Upper lobe of left lung (tissue), 6 donors: ENCODE results near the gene CHRNE. TPM values are rescaled to one million over a fixed set of nuclear protein-coding genes. Genes with fewer than 3 reads are reported as not detected.

Source experiments
- ATAC-seq, 2 donors: fragments of 200-7000 bp; cut with Tn5 transposase; one replicate each; pipeline ENCODE4 v1.9.1; 2022; ENCODE audit warnings: mild to moderate bottlenecking in 2 of 2, moderate library complexity in 2 of 2; ENCODE audit not compliant: low FRiP score in 2 of 2
- DNase-seq, 2 donors: peaks; one replicate each; pipeline ENCODE4 v3.0.0-alpha.2; 2019 to 2020
- H3K27ac ChIP-seq, 4 donors: fragments of 200-600 bp; sonication (generic); one replicate each; pipeline ENCODE4 v1.5.1; 2016 to 2019
- H3K27me3 ChIP-seq, 4 donors: fragments of 200-600 bp; sonication (generic); one replicate each; pipeline ENCODE4 v1.5.1; 2017 to 2019
- H3K36me3 ChIP-seq, 4 donors: fragments of 200-600 bp; sonication (generic); one replicate each; pipeline ENCODE4 v1.5.1; 2016 to 2019
- H3K4me1 ChIP-seq, 4 donors: fragments of 200-600 bp; sonication (generic); one replicate each; pipeline ENCODE4 v1.5.1; 2018 to 2019
- H3K4me3 ChIP-seq, 4 donors: fragments of 200-600 bp; sonication (generic); one replicate each; pipeline ENCODE4 v1.5.1; 2017 to 2019; ENCODE audit warnings: mild to moderate bottlenecking in 2 of 4, moderate library complexity in 1 of 4
- H3K9me3 ChIP-seq, 4 donors: fragments of 200-600 bp; sonication (generic); one replicate each; pipeline ENCODE4 v1.5.1; 2018 to 2019
- EP300 ChIP-seq, 4 donors: sonication (generic); formaldehyde crosslinking; IDR thresholded peaks; one replicate each; pipeline ENCODE4 v1.5.1; 2017; ENCODE audit warnings: antibody characterized with exemption in 4 of 4, control low read depth in 2 of 4
- POLR2A ChIP-seq, 4 donors: fragments of 450-650 bp; IDR thresholded peaks; one replicate each; pipeline ENCODE4 v1.5.1; 2016 to 2017; ENCODE audit warnings: antibody characterized with exemption in 4 of 4, mild to moderate bottlenecking in 2 of 4
- POLR2AphosphoS5 ChIP-seq, 2 donors: sonication (generic); formaldehyde crosslinking; IDR thresholded peaks; one replicate each; pipeline ENCODE4 v1.5.1; 2017; ENCODE audit warnings: antibody characterized with exemption in 2 of 2
- WGBS, 2 donors: methylation state at CpG; one replicate each; pipeline ENCODE4 v1.1.5; 2017 to 2018; 5-methylcytosine and 5-hydroxymethylcytosine counted together
- total RNA-seq, 6 donors: library from RNA; depleted of rRNA in 4 of 6; stranded (reverse); fragments of >200 nt in 4 of 6; gene quantifications; one replicate each; pipeline versions ENCODE4 v1.1.0 to v1.2.1, GENCODE V29; 2016 to 2021
- TF ChIP-seq, protein P1 (sequence below), 6 experiments: fragments of 450-650 bp in 4 of 6; fragments of 200-600 bp in 2 of 6; sonication (generic) in 2 of 6; IDR thresholded peaks; one replicate each; pipeline ENCODE4 v1.5.1; 2016 to 2019; ENCODE audit warnings: antibody characterized with exemption in 6 of 6
- donor health status: DM: no; HTN: no; CAD: no; lungs with moderate emphysema.
- donor health status: DM: no; HTN: yes; CAD: no; lungs with severe emphysema.

The CHRNE gene
- total RNA-seq, 6 donors from 2014 or later = 0.61 to 1.7 (median 1.2) TPM; not detected in 2

DNA sequence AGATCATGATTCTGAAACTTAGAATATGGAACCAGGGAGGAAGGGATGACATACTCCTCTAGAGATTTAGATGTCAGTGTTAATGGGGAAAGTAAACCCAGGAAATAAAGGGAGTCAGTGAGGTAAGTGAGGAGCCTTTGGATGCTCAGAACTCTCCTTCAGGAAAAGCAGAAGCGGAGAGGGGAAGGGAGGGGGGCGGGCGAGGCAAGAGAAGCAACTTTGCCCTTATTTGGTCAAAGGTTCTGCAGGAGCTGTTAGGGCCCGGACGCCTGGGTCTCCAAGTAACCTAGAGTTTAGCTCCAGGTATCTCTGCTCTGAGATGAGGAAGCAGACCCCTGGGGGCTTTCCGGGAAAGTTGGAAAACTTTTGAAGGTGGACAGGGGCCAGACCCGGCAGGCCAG, 44.1 kb upstream of the CHRNE start:
- peak overlapping the region; percentile 95 to 100 (median 97) for H3K4me3 ChIP-seq
- TF ChIP-seq POLR2A (IDR thresholded peaks at IDR 0.05) = no peak
- TF ChIP-seq POLR2AphosphoS5 (IDR thresholded peaks at IDR 0.05) = no peak
- TF ChIP-seq, protein P1, sequence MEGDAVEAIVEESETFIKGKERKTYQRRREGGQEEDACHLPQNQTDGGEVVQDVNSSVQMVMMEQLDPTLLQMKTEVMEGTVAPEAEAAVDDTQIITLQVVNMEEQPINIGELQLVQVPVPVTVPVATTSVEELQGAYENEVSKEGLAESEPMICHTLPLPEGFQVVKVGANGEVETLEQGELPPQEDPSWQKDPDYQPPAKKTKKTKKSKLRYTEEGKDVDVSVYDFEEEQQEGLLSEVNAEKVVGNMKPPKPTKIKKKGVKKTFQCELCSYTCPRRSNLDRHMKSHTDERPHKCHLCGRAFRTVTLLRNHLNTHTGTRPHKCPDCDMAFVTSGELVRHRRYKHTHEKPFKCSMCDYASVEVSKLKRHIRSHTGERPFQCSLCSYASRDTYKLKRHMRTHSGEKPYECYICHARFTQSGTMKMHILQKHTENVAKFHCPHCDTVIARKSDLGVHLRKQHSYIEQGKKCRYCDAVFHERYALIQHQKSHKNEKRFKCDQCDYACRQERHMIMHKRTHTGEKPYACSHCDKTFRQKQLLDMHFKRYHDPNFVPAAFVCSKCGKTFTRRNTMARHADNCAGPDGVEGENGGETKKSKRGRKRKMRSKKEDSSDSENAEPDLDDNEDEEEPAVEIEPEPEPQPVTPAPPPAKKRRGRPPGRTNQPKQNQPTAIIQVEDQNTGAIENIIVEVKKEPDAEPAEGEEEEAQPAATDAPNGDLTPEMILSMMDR (IDR thresholded peaks at IDR 0.05) = no peak
- no peak for TF ChIP-seq EP300 (IDR thresholded peaks at IDR 0.05)
- H3K36me3 ChIP-seq = peaks cover 10 to 45% (median 39%) of the 10 kb centered on the region in 4 donors
- DNase-seq = no peak
- 0 to 3% methylated on average over 7 of the region's 7 CpGs for whole genome bisulfite sequencing, 2 donors
- H3K4me1 ChIP-seq = peaks cover 48 to 71% (median 60%) of the 10 kb centered on the region in 4 donors
- peak overlapping the region; percentile 97 to 100 (median 98) for H3K27ac ChIP-seq
- ATAC-seq = no peak
- H3K27me3 ChIP-seq = no peaks in the 10 kb centered on the region
- H3K9me3 ChIP-seq = no peaks in the 10 kb centered on the region

DNA sequence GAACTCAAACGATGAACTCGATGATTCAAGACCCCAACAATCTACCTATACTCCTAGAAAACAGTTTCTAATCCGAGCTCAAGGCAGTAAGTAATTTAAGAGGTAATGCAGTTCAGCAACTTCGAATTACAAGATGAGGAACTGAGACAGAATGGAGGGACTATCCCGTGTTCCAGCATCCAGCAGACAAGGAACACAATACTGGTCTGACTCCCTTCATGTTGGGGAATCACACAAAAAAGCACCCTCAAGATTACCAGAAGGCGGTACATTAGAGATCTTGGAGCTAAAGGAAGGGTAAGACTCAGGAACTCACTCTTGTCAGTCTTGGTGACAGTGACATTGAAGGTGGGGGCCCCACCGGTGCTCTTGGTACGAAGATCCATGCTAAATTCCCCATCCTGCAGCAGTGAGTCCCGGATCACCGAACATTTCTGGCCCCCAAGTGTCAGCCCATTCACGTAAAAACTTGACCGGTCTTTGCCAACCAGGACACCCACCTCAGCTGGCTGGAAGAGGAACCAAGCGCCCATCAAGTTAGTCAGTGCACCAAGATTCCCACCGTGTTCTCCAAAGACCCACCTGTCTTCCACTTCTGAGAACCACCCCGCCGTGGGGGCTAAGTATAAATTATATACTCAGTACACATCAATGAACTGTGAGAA, 43.5 kb upstream of the CHRNE start:
- Histone ChIP-seq H3K4me1 (peaks cover 54 to 77% (median 65%) of the 10 kb centered on the region in 4 donors), H3K27ac (peak overlapping the region; percentile 97 to 100 (median 98))
- ATAC-seq = no peak

DNA sequence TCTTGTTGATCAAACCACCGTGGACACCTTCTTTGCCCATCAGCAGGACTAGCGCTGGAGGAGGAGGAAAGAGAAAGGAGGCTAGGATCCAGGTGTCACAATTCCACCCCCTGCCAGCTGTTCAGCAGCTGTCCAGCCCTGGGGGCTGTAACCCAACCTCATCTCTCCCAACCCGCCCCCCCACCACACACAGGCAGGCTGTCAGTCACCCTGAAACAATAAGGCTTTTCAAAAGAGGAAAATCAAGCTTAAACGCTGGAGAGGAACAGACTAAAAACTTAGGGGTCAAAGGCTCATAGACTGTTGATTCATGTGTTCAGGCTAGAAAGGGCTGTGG, 43.0 kb upstream of the CHRNE start:
- Histone ChIP-seq H3K27ac (peak overlapping the region; percentile 97 to 100 (median 98)), H3K9me3 (no peaks in the 10 kb centered on the region), H3K4me3 (peak overlapping the region in 3 of 4 donors; percentile 95 to 100 (median 98)), H3K27me3 (no peaks in the 10 kb centered on the region), H3K36me3 (peaks cover 10 to 48% (median 42%) of the 10 kb centered on the region in 4 donors), H3K4me1 (peaks cover 57 to 77% (median 67%) of the 10 kb centered on the region in 4 donors)
- DNase-seq = no peak
- 31 to 39% methylated on average over 4 of the region's 4 CpGs for WGBS, 2 donors
- TF ChIP-seq POLR2AphosphoS5 (IDR thresholded peaks at IDR 0.05) = no peak
- TF ChIP-seq EP300 (IDR thresholded peaks at IDR 0.05) = no peak
- TF ChIP-seq, protein P1 (IDR thresholded peaks at IDR 0.05) = no peak
- no peak for TF ChIP-seq POLR2A (IDR thresholded peaks at IDR 0.05)
- ATAC-seq = no peak

More for the DNA sequence above, 43.5 kb upstream of the CHRNE start:
- Histone ChIP-seq H3K27me3 (no peaks in the 10 kb centered on the region), H3K36me3 (peaks cover 10 to 48% (median 42%) of the 10 kb centered on the region in 4 donors), H3K9me3 (no peaks in the 10 kb centered on the region), H3K4me3 (peak overlapping the region in 3 of 4 donors; percentile 95 to 100 (median 98))
- no peak for DNase-seq
- WGBS, 2 donors = 18 to 22% methylated on average over 16 of the region's 16 CpGs
- TF ChIP-seq POLR2A (IDR thresholded peaks at IDR 0.05) (no peak), EP300 (IDR thresholded peaks at IDR 0.05) (no peak), POLR2AphosphoS5 (IDR thresholded peaks at IDR 0.05) (no peak)
- TF ChIP-seq, protein P1 (IDR thresholded peaks at IDR 0.05) = no peak

DNA sequence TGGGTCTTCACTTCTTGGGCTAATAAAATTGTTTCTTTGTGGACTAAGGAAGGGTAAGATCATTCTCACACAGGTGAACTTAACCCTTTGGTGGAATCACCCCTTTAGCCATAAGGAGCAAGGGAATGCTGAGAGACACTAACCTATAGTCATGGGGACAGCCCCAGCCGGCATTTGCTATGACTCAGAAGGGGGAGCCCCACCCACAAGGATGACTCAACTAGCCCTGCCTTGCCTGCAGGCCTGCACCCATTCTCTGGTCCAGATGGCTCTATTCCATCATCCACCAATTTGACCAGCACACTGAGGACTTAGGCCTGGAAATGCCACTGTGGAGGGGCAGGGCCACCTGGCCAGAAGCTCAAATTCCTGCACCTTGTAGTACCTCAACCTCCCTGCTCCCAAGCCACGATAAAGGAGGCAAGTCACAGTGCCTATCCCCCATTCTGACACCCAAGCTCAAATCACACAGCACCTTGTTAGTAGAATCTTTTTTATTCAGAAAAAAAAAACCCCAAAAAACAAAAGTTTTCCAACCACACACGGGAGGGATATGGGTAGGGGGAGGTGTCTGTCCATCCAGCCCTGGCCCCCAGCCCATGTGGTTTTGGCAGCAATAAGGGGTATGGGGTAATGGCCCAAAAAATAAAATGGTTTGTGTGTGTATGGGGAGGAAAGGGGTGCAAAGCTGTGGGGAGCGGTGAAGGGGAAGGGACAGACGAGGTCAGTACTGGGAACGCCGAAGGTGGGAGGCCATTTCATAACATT, 42.5 kb upstream of the CHRNE start:
- peak; percentile 44 to 49 for ATAC-seq
- WGBS, 2 donors = 36 to 39% methylated on average over 7 of the region's 7 CpGs
- Histone ChIP-seq H3K4me3 (peak overlapping the region; percentile 1 to 100 (median 96)), H3K4me1 (peaks cover 55 to 75% (median 64%) of the 10 kb centered on the region in 4 donors), H3K27ac (peak overlapping the region; percentile 97 to 100 (median 98)), H3K27me3 (no peaks in the 10 kb centered on the region), H3K9me3 (no peaks in the 10 kb centered on the region), H3K36me3 (peaks cover 10 to 48% (median 42%) of the 10 kb centered on the region in 4 donors)
- DNase-seq = peak in 1 of 2 donors; percentile 90
- TF ChIP-seq, protein P1 (IDR thresholded peaks at IDR 0.05) = no peak
- TF ChIP-seq POLR2A (IDR thresholded peaks at IDR 0.05) = peak in 1 of 4 donors; percentile 12
- peak; percentile 24 to 67 for TF ChIP-seq POLR2AphosphoS5 (IDR thresholded peaks at IDR 0.05)
- TF ChIP-seq EP300 (IDR thresholded peaks at IDR 0.05) = no peak
